Gastroesophageal sphincter (tissue), 3 donors: ENCODE data around the gene POLN.

ENCODE experiments used
- POLR2A ChIP-seq, 2 donors: fragments of 450-650 bp; IDR thresholded peaks; one replicate each; pipeline ENCODE4 v1.6.1; 2017; ENCODE audit warnings: antibody characterized with exemption in 2 of 2, mild to moderate bottlenecking in 2 of 2, moderate library complexity in 1 of 2
- POLR2AphosphoS5 ChIP-seq: sonication (generic); formaldehyde crosslinking; IDR thresholded peaks from one replicate; pipeline ENCODE4 v1.6.1; 2017; ENCODE audit warnings: antibody characterized with exemption
- TF ChIP-seq, protein P1 (sequence below), 4 experiments: fragments of 200-600 bp in 2 of 4; fragments of 450-650 bp in 2 of 4; sonication (generic) in 1 of 4; IDR thresholded peaks; one replicate each; pipeline ENCODE4 v1.5.1; 2017 to 2019; ENCODE audit warnings: antibody characterized with exemption in 4 of 4, mild to moderate bottlenecking in 2 of 4, moderate library complexity in 2 of 4

DNA sequence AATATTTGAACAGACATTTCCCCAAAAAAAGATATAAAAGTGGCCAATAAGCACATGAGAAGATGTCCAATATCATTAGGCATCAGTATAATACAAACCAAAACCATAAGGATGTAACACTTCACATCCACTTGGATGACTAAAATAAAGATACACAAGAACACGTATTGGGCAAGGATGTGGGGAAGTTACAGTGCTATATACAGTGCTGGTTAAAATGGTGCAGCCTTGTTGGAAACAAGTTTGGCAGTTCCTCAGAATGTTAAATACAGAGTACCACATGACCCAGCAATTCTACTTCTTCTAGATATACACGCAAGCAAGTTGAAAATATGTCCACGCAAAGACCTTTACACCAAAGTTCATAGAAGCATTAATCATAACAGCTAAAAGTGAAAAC, 58.9 kb downstream of the POLN start:
- TF ChIP-seq, protein P1, sequence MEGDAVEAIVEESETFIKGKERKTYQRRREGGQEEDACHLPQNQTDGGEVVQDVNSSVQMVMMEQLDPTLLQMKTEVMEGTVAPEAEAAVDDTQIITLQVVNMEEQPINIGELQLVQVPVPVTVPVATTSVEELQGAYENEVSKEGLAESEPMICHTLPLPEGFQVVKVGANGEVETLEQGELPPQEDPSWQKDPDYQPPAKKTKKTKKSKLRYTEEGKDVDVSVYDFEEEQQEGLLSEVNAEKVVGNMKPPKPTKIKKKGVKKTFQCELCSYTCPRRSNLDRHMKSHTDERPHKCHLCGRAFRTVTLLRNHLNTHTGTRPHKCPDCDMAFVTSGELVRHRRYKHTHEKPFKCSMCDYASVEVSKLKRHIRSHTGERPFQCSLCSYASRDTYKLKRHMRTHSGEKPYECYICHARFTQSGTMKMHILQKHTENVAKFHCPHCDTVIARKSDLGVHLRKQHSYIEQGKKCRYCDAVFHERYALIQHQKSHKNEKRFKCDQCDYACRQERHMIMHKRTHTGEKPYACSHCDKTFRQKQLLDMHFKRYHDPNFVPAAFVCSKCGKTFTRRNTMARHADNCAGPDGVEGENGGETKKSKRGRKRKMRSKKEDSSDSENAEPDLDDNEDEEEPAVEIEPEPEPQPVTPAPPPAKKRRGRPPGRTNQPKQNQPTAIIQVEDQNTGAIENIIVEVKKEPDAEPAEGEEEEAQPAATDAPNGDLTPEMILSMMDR (IDR thresholded peaks at IDR 0.05): no peak
- no peak for TF ChIP-seq POLR2A (IDR thresholded peaks at IDR 0.05)
- no peak for TF ChIP-seq POLR2AphosphoS5
